H1 (cell line): ENCODE results near the gene AP2B1. TPM values are rescaled to one million over a fixed set of nuclear protein-coding genes. Genes with fewer than 3 reads are reported as not detected.

Experiments used
- CTCF ChIA-PET: fragments of 300-600 bp; sonication (Branson Sonifier 250); formaldehyde crosslinking; loops from one replicate; lab custom pipeline; 2021; ENCODE audit not compliant: partially characterized antibody; lab: Charles Lee
- POLR2A ChIA-PET: fragments of 300-600 bp; sonication (Branson Sonifier 250); formaldehyde crosslinking; loops from one replicate; lab custom pipeline; 2021; ENCODE audit warnings: inconsistent platforms; ENCODE audit not compliant: partially characterized antibody; lab: Charles Lee
- DNase-seq, 2 experiments: peaks; one replicate each; pipeline versions ENCODE4 v3.0.0 to v3.0.0-alpha.2; 2010 to 2022; ENCODE audit warnings: low spot score in 2 of 2, low read depth in 1 of 2, mixed read lengths in 1 of 2
- FAIRE-seq: peaks from 2 replicates; lab custom pipeline; 2011; peaks lifted over from hg19 to GRCh38; lab: Jason Lieb, UNC
- H2AFZ ChIP-seq: 2 replicates; pipeline ENCODE4 v1.8.1; 2012; ENCODE audit warnings: low read length, inconsistent platforms
- H2AK5ac ChIP-seq: 2 replicates; pipeline ENCODE4 v1.6.1; 2013; ENCODE audit warnings: low read depth, low read length
- H2BK120ac ChIP-seq: replicated peaks from 2 replicates; pipeline ENCODE3; 2013; ENCODE audit warnings: low read depth, low read length, inconsistent platforms
- H2BK12ac ChIP-seq: 2 replicates; pipeline ENCODE4 v1.6.1; 2013; ENCODE audit warnings: low read depth, low read length
- H2BK15ac ChIP-seq: 2 replicates; pipeline ENCODE4 v1.6.1; 2013; ENCODE audit warnings: low read length
- H2BK20ac ChIP-seq: 2 replicates; pipeline ENCODE4 v1.6.1; 2013; ENCODE audit warnings: low read length
- H2BK5ac ChIP-seq: 2 replicates; pipeline ENCODE4 v1.6.1; 2013; ENCODE audit warnings: low read depth, low read length
- H3K14ac ChIP-seq: 2 replicates; pipeline ENCODE4 v1.6.1; 2013; ENCODE audit warnings: inconsistent platforms; ENCODE audit not compliant: insufficient read length
- H3K18ac ChIP-seq: 2 replicates; pipeline ENCODE4 v1.6.1; 2013; ENCODE audit warnings: low read length; ENCODE audit errors: extremely low read depth
- H3K23ac ChIP-seq: 2 replicates; pipeline ENCODE4 v1.6.1; 2013; ENCODE audit warnings: inconsistent platforms; ENCODE audit not compliant: insufficient read length
- H3K23me2 ChIP-seq: 2 replicates; pipeline ENCODE4 v1.6.1; 2013; ENCODE audit warnings: low read depth, low read length
- H3K27ac ChIP-seq: 2 replicates; pipeline ENCODE4 v1.6.1; 2011; ENCODE audit warnings: low read depth, low read length, inconsistent platforms
- H3K27me3 ChIP-seq, 4 experiments: replicated peaks in 1 of 4; 1 replicate in 1 of 4; 2 replicates in 3 of 4; pipeline versions ENCODE4 v1.6.1 to v1.8.1; 2011 to 2013; ENCODE audit warnings: low read length in 3 of 4, mild to moderate bottlenecking in 3 of 4, inconsistent platforms in 2 of 4, mixed read lengths in 2 of 4, moderate library complexity in 1 of 4; ENCODE audit not compliant: control insufficient read depth in 3 of 4, insufficient read depth in 3 of 4; ENCODE audit errors: extremely low read depth in 1 of 4
- H3K36me3 ChIP-seq, 4 experiments: 2 replicates each; pipeline versions ENCODE4 v1.6.1 to v1.8.1; 2011 to 2013; ENCODE audit warnings: mild to moderate bottlenecking in 4 of 4, low read length in 3 of 4, moderate library complexity in 2 of 4, control low read depth in 1 of 4, inconsistent platforms in 1 of 4; ENCODE audit not compliant: insufficient read depth in 4 of 4, control insufficient read depth in 2 of 4
- H3K4ac ChIP-seq: replicated peaks from 2 replicates; pipeline ENCODE3; 2013; ENCODE audit warnings: low read length, low read depth, mixed read lengths, inconsistent platforms; ENCODE audit not compliant: insufficient read length
- H3K4me1 ChIP-seq, 4 experiments: replicated peaks in 1 of 4; 1 replicate in 1 of 4; 2 replicates in 3 of 4; pipeline versions ENCODE4 v1.6.1 to v1.8.1; 2011 to 2013; ENCODE audit warnings: low read length in 3 of 4, inconsistent platforms in 2 of 4, mixed read lengths in 1 of 4; ENCODE audit not compliant: insufficient read depth in 4 of 4, control insufficient read depth in 3 of 4
- H3K4me2 ChIP-seq, 2 experiments: 2 replicates each; pipeline versions ENCODE4 v1.6.1 to v1.8.1; 2011 to 2013; ENCODE audit warnings: low read depth in 2 of 2, low read length in 2 of 2, control low read depth in 1 of 2, inconsistent platforms in 1 of 2, mild to moderate bottlenecking in 1 of 2; ENCODE audit not compliant: insufficient read depth in 1 of 2
- H3K4me3 ChIP-seq, 4 experiments: fragments of 200-600, 300-600 bp in 1 of 4; sonication (generic), shearing (Covaris generic), sonication (Bioruptor Twin) in 1 of 4; 2 replicates each; pipeline versions ENCODE4 v1.5.1 to v1.8.1; 2011 to 2016; ENCODE audit warnings: low read length in 4 of 4, low read depth in 3 of 4, control low read depth in 2 of 4, inconsistent platforms in 2 of 4, mild to moderate bottlenecking in 2 of 4, mixed read lengths in 1 of 4, moderate library complexity in 1 of 4; ENCODE audit not compliant: insufficient read depth in 2 of 4; ENCODE audit errors: extremely low read depth in 1 of 4
- H3K56ac ChIP-seq: replicated peaks from 2 replicates; pipeline ENCODE3; 2013; ENCODE audit warnings: low read depth, mild to moderate bottlenecking, mixed read lengths, low read length, inconsistent platforms; ENCODE audit not compliant: insufficient read length
- H3K79me1 ChIP-seq: 2 replicates; pipeline ENCODE4 v1.6.1; 2013; ENCODE audit warnings: low read depth, low read length, control low read depth
- H3K79me2 ChIP-seq, 2 experiments: 2 replicates each; pipeline versions ENCODE4 v1.6.1 to v1.8.1; 2012 to 2013; ENCODE audit warnings: low read length in 2 of 2, mild to moderate bottlenecking in 2 of 2, inconsistent platforms in 1 of 2; ENCODE audit not compliant: insufficient read depth in 2 of 2, control insufficient read depth in 1 of 2
- H3K9ac ChIP-seq, 4 experiments: replicated peaks in 1 of 4; 1 replicate in 1 of 4; 2 replicates in 3 of 4; pipeline versions ENCODE4 v1.6.1 to v1.8.1; 2011 to 2013; ENCODE audit warnings: low read depth in 3 of 4, low read length in 3 of 4, control low read depth in 2 of 4, mild to moderate bottlenecking in 2 of 4, moderate library complexity in 2 of 4, inconsistent platforms in 1 of 4; ENCODE audit errors: extremely low read depth in 1 of 4
- H3K9me3 ChIP-seq, 2 experiments: 2 replicates each; pipeline versions ENCODE4 v1.6.1 to v1.8.1; 2012 to 2013; ENCODE audit warnings: mild to moderate bottlenecking in 2 of 2, moderate library complexity in 2 of 2, control low read depth in 1 of 2, inconsistent platforms in 1 of 2, low read depth in 1 of 2, low read length in 1 of 2, mixed read lengths in 1 of 2; ENCODE audit not compliant: insufficient read depth in 2 of 2
- H4K20me1 ChIP-seq, 2 experiments: replicated peaks in 1 of 2; 2 replicates each; pipeline versions ENCODE3 to v1.8.1; 2011 to 2013; ENCODE audit warnings: inconsistent platforms in 2 of 2, low read length in 2 of 2, mild to moderate bottlenecking in 1 of 2; ENCODE audit not compliant: insufficient read depth in 2 of 2, control insufficient read depth in 1 of 2
- H4K5ac ChIP-seq: 2 replicates; pipeline ENCODE4 v1.6.1; 2013; ENCODE audit warnings: low read length, low read depth, mixed read lengths, inconsistent platforms; ENCODE audit not compliant: insufficient read length
- H4K8ac ChIP-seq: 2 replicates; pipeline ENCODE4 v1.8.0; 2013; ENCODE audit warnings: mild to moderate bottlenecking, moderate library complexity, low read length, inconsistent platforms; ENCODE audit not compliant: insufficient read depth; ENCODE audit errors: extremely low read depth
- H4K91ac ChIP-seq: replicated peaks from 2 replicates; pipeline ENCODE3; 2013; ENCODE audit warnings: low read length, mixed read lengths, inconsistent platforms; ENCODE audit not compliant: insufficient read length
- ASH2L ChIP-seq: fragments of 200-600, 300-600 bp; sonication (generic); IDR thresholded peaks from one replicate; pipeline ENCODE4 v1.7.1; 2017; ENCODE audit warnings: low read length
- BRCA1 ChIP-seq: IDR thresholded peaks from 2 replicates; pipeline ENCODE4 v1.6.1; 2012; ENCODE audit warnings: low read depth, low read length, improper control_type of control experiment
- CTCF ChIP-seq, 3 experiments: IDR thresholded peaks; 1 replicate in 2 of 3; 2 replicates in 1 of 3; pipeline versions ENCODE4 v1.5.1 to v1.6.1; 2011; ENCODE audit warnings: low read length in 3 of 3, mild to moderate bottlenecking in 3 of 3, inconsistent platforms in 2 of 3, low read depth in 1 of 3, moderate library complexity in 1 of 3; ENCODE audit not compliant: insufficient read depth in 1 of 3; ENCODE audit errors: control extremely low read depth in 1 of 3
- FOSL1 ChIP-seq: IDR thresholded peaks from 2 replicates; pipeline ENCODE4 v1.6.1; 2011; ENCODE audit warnings: mild to moderate bottlenecking, low read depth, low read length, moderate library complexity; ENCODE audit not compliant: insufficient read depth
- HDAC6 ChIP-seq: IDR thresholded peaks from one replicate; pipeline ENCODE4 v1.7.1; 2012; ENCODE audit warnings: low read depth, mild to moderate bottlenecking, inconsistent platforms, low read length, moderate library complexity
- NANOG ChIP-seq: IDR thresholded peaks from 2 replicates; pipeline ENCODE4 v1.6.1; 2011; ENCODE audit warnings: low read length, low read depth, mild to moderate bottlenecking, inconsistent platforms; ENCODE audit not compliant: insufficient read depth, poor library complexity, severe bottlenecking
- PHF8 ChIP-seq: fragments of 200-600 bp; sonication (generic); conservative IDR thresholded peaks from 2 replicates; pipeline ENCODE4 v1.7.1; 2012; ENCODE audit warnings: low read depth, mild to moderate bottlenecking, inconsistent platforms, low read length, moderate library complexity
- POLR2AphosphoS5 ChIP-seq: IDR thresholded peaks from 2 replicates; pipeline ENCODE4 v1.6.1; 2011; ENCODE audit warnings: low read depth, low read length
- TCF12 ChIP-seq: IDR thresholded peaks from 2 replicates; pipeline ENCODE4 v1.6.1; 2011; ENCODE audit warnings: low read depth, mild to moderate bottlenecking, low read length
- WGBS, 2 experiments: shearing (Covaris generic) in 1 of 2; methylation state at CpG; one replicate each; pipeline versions ENCODE4 v1.1.6 to v1.1.7; 2013 to 2015; ENCODE audit warnings: low lambda C conversion rate in 2 of 2, mixed read lengths in 2 of 2, inconsistent platforms in 1 of 2, low coverage in 1 of 2, missing lambda C conversion rate in 1 of 2; ENCODE audit not compliant: insufficient replicate concordance in 2 of 2, insufficient coverage in 1 of 2, insufficient read length in 1 of 2; ENCODE audit errors: extremely low coverage in 1 of 2, missing lambda C conversion rate in 1 of 2; 5-methylcytosine and 5-hydroxymethylcytosine counted together
- polyA plus RNA-seq, 7 experiments: library from polyadenylated mRNA; depleted of rRNA in 3 of 7; stranded (reverse) in 5 of 7; unstranded in 2 of 7; fragments of >200 nt in 5 of 7; fragments of 200-250 nt in 2 of 7; gene quantifications; 1 replicate in 5 of 7; 2 replicates in 1 of 7; 4 replicates in 1 of 7; pipeline versions ENCODE4 v1.2.1 to v1.2.3, GENCODE V29; 2011 to 2013; ENCODE audit warnings: missing spikeins in 2 of 7, mixed read lengths in 2 of 7
- total RNA-seq: library from RNA; stranded (reverse); fragmentation: NEBNext Ultra II Directional; extraction: Animal tissue kit (Norgen Biotek cat#: 25700); gene quantifications from 2 replicates; pipeline ENCODE4 v1.2.1, GENCODE V29; 2021

AP2B1 gene
- total and polyA plus RNA-seq, 2 of the 8 experiments (the other 6 are each of a cell fraction or from before 2014, with no cell fraction given) = 95.5 to 199 TPM

- Histone ChIP-seq H4K8ac (no peak overlapping the region), H2AK5ac (no peak overlapping the region), H2BK15ac (no peak overlapping the region), H3K18ac (no peak overlapping the region), H3K23me2 (no peaks in the 10 kb centered on the region), H3K36me3 (peaks cover 0 to 18% (median 5%) of the 10 kb centered on the region in 4 experiments; a peak in 4 of 8 replicates), H3K9me3 (no peaks in the 10 kb centered on the region), H4K5ac (no peak overlapping the region), H4K91ac (no peak overlapping the region), H2BK5ac (no peak overlapping the region), H3K4me3 (no peak overlapping the region), H3K27ac (no peak overlapping the region), H3K4ac (no peak overlapping the region), H3K27me3 (no peaks in the 10 kb centered on the region), H4K20me1 (no peaks in the 10 kb centered on the region), H3K79me2 (no peaks in the 10 kb centered on the region), H2BK120ac (no peak overlapping the region), H3K56ac (no peak overlapping the region), H3K4me1 (peaks cover 0 to 3% (median 0%) of the 10 kb centered on the region in 4 experiments; a peak in 1 of 7 replicates), H3K23ac (no peak overlapping the region), H2BK12ac (no peak overlapping the region), H2AFZ (no peak overlapping the region), H2BK20ac (no peak overlapping the region), H3K79me1 (no peaks in the 10 kb centered on the region), H3K4me2 (no peak overlapping the region), H3K9ac (no peak overlapping the region), H3K14ac (no peak overlapping the region)
- no peak for DNase-seq
- TF ChIP-seq FOSL1 = no peak
- TF ChIP-seq NANOG = no peak
- TF ChIP-seq ASH2L = no peak
- no peak for TF ChIP-seq TCF12
- TF ChIP-seq POLR2AphosphoS5 = no peak
- no peak for TF ChIP-seq PHF8
- no peak for TF ChIP-seq CTCF (IDR thresholded peaks at IDR 0.05; ENCODE audit: control extremely low read depth in 1 of 3, insufficient read depth in 1 of 3, low read depth in 1 of 3, low read length in 3 of 3)
- TF ChIP-seq HDAC6 = no peak
- TF ChIP-seq BRCA1 = no peak
- ChIA-PET POLR2A (no interaction called here), CTCF (interaction anchor here (0.8 kb wide), 1 partner anchor 92 kb away, joined by 4 read pairs; no protein-coding TSS in a partner anchor)
- WGBS, 2 experiments = 85% methylated on average over 1 of the region's 1 CpG; no CpG with 5 or more reads in 1 of the 2 experiments
- no peak for FAIRE-seq
Observed at GRCh38 chr17:35655303-35655702, 68.2 kb downstream of the AP2B1 start.
